PFSK-1 (cell line): Measurements from ENCODE around the gene SLX1A.
"Not testable (repeated sequence)": the region's sequence is repeated elsewhere in the genome, so short reads cannot be mapped to it uniquely, and the experiment has no call there.

Experiments
- FOXP2 ChIP-seq: optimal IDR thresholded peaks from 2 replicates; pipeline ENCODE3; 2011; ENCODE audit warnings: borderline replicate concordance, control low read depth, inconsistent platforms; ENCODE audit not compliant: insufficient read depth; ENCODE audit errors: extremely low read length, extremely low read depth
- POLR2AphosphoS5 ChIP-seq: IDR thresholded peaks from 2 replicates; pipeline ENCODE4 v1.6.1; 2012; ENCODE audit warnings: low read depth, mild to moderate bottlenecking, control low read depth, low read length, moderate library complexity
- REST ChIP-seq, 2 experiments: IDR thresholded peaks; 2 replicates each; pipeline versions ENCODE4 v1.6.1 to v1.8.0; 2011 to 2012; ENCODE audit warnings: low read depth in 2 of 2, low read length in 2 of 2, control low read depth in 1 of 2, inconsistent platforms in 1 of 2, mild to moderate bottlenecking in 1 of 2, moderate library complexity in 1 of 2; ENCODE audit not compliant: insufficient read depth in 1 of 2
- SIN3A ChIP-seq: IDR thresholded peaks from 2 replicates; pipeline ENCODE4 v1.6.1; 2012; ENCODE audit warnings: mild to moderate bottlenecking, low read length, moderate library complexity, borderline replicate concordance; ENCODE audit not compliant: insufficient read depth
- TAF1 ChIP-seq: IDR thresholded peaks from 2 replicates; pipeline ENCODE4 v1.6.1; 2012; ENCODE audit warnings: low read length, control low read depth, borderline replicate concordance; ENCODE audit not compliant: insufficient read depth

The SLX1A gene

GRCh38 chr16:30186444-30186781, 7.3 kb upstream of the SLX1A start:
- TF ChIP-seq TAF1 (no peak), FOXP2 (no peak), SIN3A (no peak), REST (IDR thresholded peaks at IDR 0.05; ENCODE audit: insufficient read depth in 1 of 2, low read depth in 2 of 2, low read length in 2 of 2) (no peak), POLR2AphosphoS5 (no peak)

DNA sequence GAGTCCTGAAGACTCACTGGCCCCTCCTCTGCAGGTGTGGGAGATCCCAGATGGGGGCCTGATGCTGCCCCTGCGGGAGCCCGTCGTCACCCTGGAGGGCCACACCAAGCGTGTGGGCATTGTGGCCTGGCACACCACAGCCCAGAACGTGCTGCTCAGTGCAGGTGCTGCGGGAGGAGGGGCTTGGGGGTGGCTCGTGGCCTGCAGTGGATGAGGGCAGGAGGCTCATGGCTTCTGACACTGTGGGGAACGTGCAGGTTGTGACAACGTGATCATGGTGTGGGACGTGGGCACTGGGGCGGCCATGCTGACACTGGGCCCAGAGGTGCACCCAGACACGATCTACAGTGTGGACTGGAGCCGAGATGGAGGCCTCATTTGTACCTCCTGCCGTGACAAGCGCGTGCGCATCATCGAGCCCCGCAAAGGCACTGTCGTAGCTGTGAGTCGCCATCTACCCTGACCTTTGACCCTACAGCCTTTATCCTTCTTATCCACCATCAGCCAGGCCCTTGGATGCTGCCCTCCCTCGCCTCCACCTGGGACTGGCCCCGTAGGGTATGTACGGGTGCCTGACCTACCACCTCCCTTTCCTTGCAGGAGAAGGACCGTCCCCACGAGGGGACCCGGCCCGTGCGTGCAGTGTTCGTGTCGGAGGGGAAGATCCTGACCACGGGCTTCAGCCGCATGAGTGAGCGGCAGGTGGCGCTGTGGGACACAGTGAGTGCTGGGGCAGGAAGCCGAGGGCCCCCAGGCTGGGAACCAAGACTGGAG, 6.7 kb upstream of the SLX1A start:
- TF ChIP-seq FOXP2 (peak; percentile 26), TAF1 (no peak)

GRCh38 chr16:30187556-30187865, 6.2 kb upstream of the SLX1A start:
- TF ChIP-seq FOXP2, result no peak
- no peak for TF ChIP-seq REST (IDR thresholded peaks at IDR 0.05; ENCODE audit: insufficient read depth in 1 of 2, low read depth in 2 of 2, low read length in 2 of 2)
- TF ChIP-seq SIN3A, result no peak
- TF ChIP-seq TAF1, result no peak
- no peak for TF ChIP-seq POLR2AphosphoS5

DNA sequence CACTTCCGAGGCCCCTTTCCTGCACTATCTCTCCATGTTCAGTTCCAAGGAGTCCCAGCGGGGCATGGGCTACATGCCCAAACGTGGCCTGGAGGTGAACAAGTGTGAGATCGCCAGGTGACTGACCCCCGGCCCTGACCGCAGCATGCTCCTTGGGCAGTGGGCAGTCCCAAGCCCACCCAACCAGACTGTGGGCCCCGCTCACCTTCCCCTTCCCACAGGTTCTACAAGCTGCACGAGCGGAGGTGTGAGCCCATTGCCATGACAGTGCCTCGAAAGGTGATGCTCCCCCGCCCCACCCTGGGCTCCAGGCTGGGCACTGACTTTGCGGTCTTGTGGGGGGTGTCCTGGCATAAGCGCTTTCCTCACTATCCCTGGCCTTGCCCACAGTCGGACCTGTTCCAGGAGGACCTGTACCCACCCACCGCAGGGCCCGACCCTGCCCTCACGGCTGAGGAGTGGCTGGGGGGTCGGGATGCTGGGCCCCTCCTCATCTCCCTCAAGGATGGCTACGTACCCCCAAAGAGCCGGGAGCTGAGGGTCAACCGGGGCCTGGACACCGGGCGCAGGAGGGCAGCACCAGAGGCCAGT, 5.6 kb upstream of the SLX1A start:
- no peak for TF ChIP-seq FOXP2
- no peak for TF ChIP-seq POLR2AphosphoS5
- no peak for TF ChIP-seq REST (IDR thresholded peaks at IDR 0.05; ENCODE audit: insufficient read depth in 1 of 2, low read depth in 2 of 2, low read length in 2 of 2)
- TF ChIP-seq SIN3A, result no peak
- no peak for TF ChIP-seq TAF1

DNA sequence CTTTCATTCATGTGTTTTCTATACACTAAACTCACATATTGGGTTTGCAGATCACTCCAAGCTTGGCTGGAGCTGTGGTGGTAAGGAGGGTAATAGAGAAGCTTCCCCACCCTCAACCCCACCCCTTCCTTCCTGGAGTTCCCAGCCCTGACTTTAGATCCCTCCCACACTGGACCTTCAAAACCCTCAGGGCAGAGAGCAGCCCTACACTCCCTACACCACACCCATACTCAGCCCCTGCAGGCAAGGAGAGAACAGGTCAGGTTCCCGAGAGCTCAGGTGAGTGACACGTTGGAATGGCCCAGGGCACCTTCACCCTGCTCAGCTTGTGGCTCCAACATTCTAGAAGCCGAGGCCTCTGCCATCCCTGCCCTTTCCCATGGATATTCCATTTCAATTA, 5.4 kb downstream of the SLX1A start, which contains the start of gene SULT1A3:
SULT1A3 (plus strand) TSS at position 207 of the 400 bp plus-strand sequence. CDS start 1,474 bp downstream, outside the sequence.
- TF ChIP-seq REST (IDR thresholded peaks at IDR 0.05; ENCODE audit: insufficient read depth in 1 of 2, low read depth in 2 of 2, low read length in 2 of 2); SIN3A; TAF1: not testable (repeated sequence)
